Esophagus squamous epithelium (tissue), 5 donors: ENCODE data around the gene SHISAL1. TPM values are rescaled to one million over a fixed set of nuclear protein-coding genes. Genes with fewer than 3 reads are reported as not detected.

Source experiments
- DNase-seq: peaks from one replicate; lab custom pipeline; 2025; lab: John Stamatoyannopoulos, UW
- H3K27ac ChIP-seq, 4 donors: fragments of 200-600 bp; sonication (generic); one replicate each; pipeline ENCODE4 v1.5.1; 2016 to 2019; ENCODE audit warnings: mild to moderate bottlenecking in 1 of 4
- H3K27me3 ChIP-seq, 4 donors: fragments of 200-600 bp; sonication (generic); 1 replicate in 3 of 4; 2 replicates in 1 of 4; pipeline versions ENCODE4 v1.5.1 to v1.6.0; 2017 to 2021; ENCODE audit warnings: antibody characterized with exemption in 1 of 4
- H3K36me3 ChIP-seq, 3 donors: fragments of 200-600 bp; sonication (generic); one replicate each; pipeline ENCODE4 v1.5.1; 2016 to 2019
- H3K4me1 ChIP-seq, 3 donors: fragments of 200-600 bp; sonication (generic); one replicate each; pipeline ENCODE4 v1.5.1; 2017 to 2019
- H3K4me3 ChIP-seq, 4 donors: fragments of 200-600 bp; sonication (generic); 1 replicate in 3 of 4; 2 replicates in 1 of 4; pipeline ENCODE4 v1.5.1; 2016 to 2019; ENCODE audit warnings: mild to moderate bottlenecking in 2 of 4, moderate library complexity in 1 of 4
- H3K9me3 ChIP-seq, 3 donors: fragments of 200-600 bp; sonication (generic); one replicate each; pipeline ENCODE4 v1.5.1; 2016 to 2019
- CTCF ChIP-seq, 6 experiments: fragments of 450-650 bp in 4 of 6; fragments of 200-600 bp in 2 of 6; sonication (generic) in 2 of 6; IDR thresholded peaks; one replicate each; pipeline ENCODE4 v1.5.1; 2016 to 2019; ENCODE audit warnings: antibody characterized with exemption in 6 of 6, mild to moderate bottlenecking in 4 of 6, moderate library complexity in 4 of 6
- POLR2A ChIP-seq, 4 donors: fragments of 450-650 bp; IDR thresholded peaks; one replicate each; pipeline ENCODE4 v1.6.1; 2017; ENCODE audit warnings: antibody characterized with exemption in 4 of 4, mild to moderate bottlenecking in 4 of 4, moderate library complexity in 3 of 4
- WGBS, 2 donors: methylation state at CpG; one replicate each; pipeline ENCODE4 v1.1.5; 2018; 5-methylcytosine and 5-hydroxymethylcytosine counted together
- intact Hi-C: fragments of 100-400 bp; cut with DNase I; formaldehyde crosslinking; loops from one replicate; pipeline ENCODE4 v1.15.0; 2022
- total RNA-seq, 4 donors: library from RNA; depleted of rRNA; stranded (reverse); fragments of >200 nt; gene quantifications; one replicate each; pipeline ENCODE4 v1.1.0, GENCODE V29; 2016
- donor health status: DM: yes; HTN: yes; CAD: no.

Gene SHISAL1
- total RNA-seq, 4 donors from 2014 or later, result 0.08 to 1.3 (median 0.31) TPM

GRCh38 chr22:44194569-44194968, 118.2 kb downstream of the SHISAL1 start:
- intact Hi-C loops, result no loop called here
- 72 to 95% methylated on average over 2 of the region's 2 CpGs for WGBS, 2 donors

More at GRCh38 chr22:44194569-44194968, 118.2 kb downstream of the SHISAL1 start:
- no peak overlapping the region for H3K4me3 ChIP-seq
- H3K9me3 ChIP-seq, result no peaks in the 10 kb centered on the region
- peaks cover 0 to 53% (median 0%) of the 10 kb centered on the region in 4 donors for H3K27me3 ChIP-seq
- no peaks in the 10 kb centered on the region for H3K36me3 ChIP-seq
- no peak overlapping the region for H3K27ac ChIP-seq
- no peak for TF ChIP-seq CTCF (IDR thresholded peaks at IDR 0.05)
- TF ChIP-seq POLR2A (IDR thresholded peaks at IDR 0.05), result no peak
- DNase-seq, result no peak
- peaks cover 0 to 25% (median 10%) of the 10 kb centered on the region in 3 donors for H3K4me1 ChIP-seq

Other genes starting within 250 kb of the SHISAL1 start
- gene PARVG, start 132.0 kb downstream of the SHISAL1 start, total RNA-seq, result 10 to 100 TPM in 1 of 4 donors, 1 to 10 TPM in 2, under 1 TPM in 1; 0.42 to 26.1 (median 2.2) TPM
- gene RTL6, start 185.3 kb upstream of the SHISAL1 start, total RNA-seq, result 10 to 100 TPM in 1 of 4 donors, 1 to 10 TPM in 3; 6.7 to 16.6 (median 8.4) TPM